Activated naive CD8-positive, alpha-beta T cell treated with anti-CD3 and anti-CD28 coated beads, Interleukin-2, amount 50 U/mL, for 16 hours (primary cell): ENCODE results near the gene ZSCAN5C.
"Not testable (repeated sequence)": the region's sequence is repeated elsewhere in the genome, so short reads cannot be mapped to it uniquely, and the experiment has no call there.

Source experiments
- DNase-seq: peaks from one replicate; pipeline ENCODE4 v3.0.0-alpha.2; 2020; ENCODE audit warnings: low read depth, low spot score

ZSCAN5C gene, protein sequence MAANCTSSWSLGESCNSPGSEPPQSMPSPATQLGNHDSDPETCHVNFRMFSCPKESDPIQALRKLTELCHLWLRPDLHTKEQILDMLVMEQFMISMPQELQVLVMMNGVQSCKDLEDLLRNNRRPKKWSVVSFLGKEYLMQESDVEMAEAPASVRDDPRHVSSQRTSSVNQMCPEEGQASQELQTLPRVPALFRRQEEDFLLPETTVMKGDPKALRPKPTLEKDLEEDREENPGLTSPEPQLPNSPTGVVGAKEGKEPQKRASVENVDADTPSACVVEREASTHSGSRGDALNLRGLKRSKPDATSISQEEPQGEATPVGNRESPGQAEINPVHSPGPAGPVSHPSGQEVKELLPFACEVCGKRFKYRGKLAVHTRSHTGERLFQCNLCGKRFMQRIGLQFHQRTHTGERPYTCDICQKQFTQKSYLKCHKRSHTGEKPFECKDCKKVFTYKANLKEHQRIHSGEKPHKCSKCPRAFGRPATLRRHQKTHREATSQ

DNA sequence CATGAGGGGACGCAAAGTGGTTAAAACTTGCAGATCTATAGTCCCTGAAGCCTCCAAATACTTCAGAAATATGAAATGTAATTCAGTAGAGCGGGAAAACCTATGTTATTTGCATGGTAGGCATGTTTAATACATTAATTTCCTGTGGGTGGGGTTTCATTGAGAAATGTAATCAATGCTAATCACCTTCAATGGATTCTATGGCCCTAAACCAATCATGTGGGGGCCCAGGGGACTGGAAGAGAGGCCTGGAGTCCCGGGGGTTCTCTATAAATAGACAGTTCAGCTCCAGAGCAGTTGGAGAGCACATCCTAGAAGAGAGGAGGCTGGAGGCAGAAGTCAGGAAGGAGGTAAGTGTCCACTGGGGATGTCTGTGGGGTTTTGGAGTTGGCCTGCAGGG is at the start of gene ZSCAN5C:
TSS of gene ZSCAN5C (plus strand) at position 301 of the 400 bp plus-strand sequence. CDS start 3,641 bp downstream, outside the sequence.
- DNase-seq, result no peak

DNA sequence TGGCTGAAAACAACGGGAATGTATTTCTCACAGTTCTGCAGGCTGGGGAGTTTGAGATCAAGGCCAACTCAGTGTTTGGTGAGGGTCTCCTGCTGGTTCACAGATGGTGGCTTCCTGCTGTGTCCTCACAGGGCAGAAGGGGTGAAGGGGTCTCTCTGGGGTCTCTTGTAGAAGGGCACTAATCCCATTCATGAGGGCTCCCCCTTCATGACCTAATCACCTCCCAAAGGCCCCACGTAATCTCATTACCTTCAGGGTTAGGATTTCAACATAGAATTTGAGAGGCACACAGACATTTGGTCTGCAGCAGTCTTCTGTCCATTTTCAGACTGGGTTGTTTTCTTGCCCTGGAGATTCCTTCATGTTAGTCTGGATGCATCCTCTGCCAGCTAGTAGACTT is 49.4 kb upstream of the ZSCAN5C start:
- no peak for DNase-seq

DNA sequence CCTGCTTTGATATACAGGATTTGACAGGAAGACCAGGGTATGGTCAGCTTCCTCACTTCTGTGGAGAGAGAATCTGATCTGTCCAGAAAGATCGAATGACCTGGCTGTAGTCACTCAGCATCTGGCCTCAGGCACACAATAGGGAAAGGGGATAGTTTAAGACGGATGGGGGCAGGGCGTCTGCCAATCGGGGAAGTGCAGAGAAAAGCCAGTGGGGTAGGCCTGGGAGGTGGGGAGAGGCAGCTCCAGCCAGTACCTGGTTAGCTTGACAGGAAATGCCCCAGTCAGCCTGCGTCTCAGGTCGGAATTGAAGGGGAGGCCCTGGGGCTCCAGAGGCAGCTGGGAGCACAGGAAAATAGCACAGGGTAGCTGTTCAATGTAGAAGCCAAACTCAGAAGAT is 48.6 kb upstream of the ZSCAN5C start:
- no peak for DNase-seq

DNA sequence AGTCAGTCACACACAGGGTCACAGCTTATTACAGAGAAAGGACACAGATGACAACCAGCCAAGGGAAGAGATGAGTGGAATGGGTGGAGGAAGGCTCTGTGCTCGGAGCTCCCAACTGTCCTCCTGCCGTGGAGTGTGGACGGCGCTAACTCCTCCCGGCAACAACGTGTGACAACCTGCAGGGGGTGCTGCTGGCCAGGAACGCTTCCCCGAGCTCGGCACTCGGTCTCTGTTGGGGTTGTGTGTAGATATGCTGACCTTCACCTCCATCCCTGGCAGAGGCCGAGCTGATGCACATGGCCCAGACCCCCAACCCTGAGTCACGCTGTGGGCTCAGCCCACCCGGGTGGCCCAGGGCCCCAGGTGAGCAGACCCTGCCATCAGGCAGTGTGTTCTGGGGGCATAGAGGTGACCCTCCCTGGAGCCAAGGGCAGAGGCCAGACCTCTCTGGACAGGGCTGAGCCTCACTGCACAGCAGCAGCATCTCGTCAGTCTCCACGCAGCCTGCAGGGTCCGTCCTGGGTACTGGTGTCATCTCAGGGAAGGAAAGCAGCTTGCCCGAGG is 46.9 kb upstream of the ZSCAN5C start:
- DNase-seq, result no peak

DNA sequence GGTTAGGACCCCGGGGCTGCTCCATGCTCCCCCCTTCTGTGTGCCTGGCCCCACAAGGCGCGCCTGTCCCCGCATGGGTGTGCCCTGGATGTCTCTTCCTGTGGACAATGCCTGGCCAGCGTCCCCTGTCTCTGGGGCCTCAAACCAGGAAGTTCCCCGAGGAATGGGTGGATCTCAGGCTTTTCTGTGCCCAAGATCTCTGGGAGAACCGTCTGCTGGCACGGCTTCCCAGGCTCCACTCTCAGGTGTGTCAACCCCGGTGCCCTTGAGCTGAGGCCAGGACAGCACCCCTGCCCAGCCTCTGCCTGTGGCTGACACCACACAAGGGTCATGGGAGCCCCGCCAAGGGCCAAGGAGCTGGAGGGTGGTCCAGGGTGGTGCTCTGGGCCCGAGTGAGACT is 45.3 kb upstream of the ZSCAN5C start:
- no peak for DNase-seq

DNA sequence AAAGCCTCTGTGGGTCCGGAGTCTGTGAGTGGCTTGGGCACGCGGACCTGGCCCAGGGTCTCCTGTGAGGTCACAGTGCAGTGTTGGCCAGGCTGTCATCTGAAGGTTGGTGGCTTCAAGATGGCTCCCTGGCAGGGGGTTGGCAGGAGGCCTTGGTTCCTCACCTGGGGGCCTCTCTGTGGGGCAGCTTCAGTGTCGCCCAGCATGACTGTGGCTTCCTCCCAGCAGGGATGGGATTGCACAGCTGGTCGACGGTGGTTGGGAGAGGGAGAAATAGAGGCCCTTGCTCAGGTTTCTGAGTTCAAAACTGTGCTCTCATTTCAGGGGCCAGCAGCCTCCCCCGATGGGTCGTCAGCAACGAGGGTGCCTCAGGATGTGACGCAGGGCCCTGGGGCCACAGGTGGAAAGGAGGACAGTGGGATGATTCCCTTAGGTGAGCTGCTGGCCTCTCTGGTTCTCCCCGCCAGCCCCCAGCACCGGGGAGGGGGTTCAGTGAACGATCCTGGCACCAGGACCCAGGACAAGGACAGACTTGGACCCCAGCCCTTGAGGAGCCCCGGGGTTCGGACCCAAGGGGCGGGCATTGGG is 43.8 kb upstream of the ZSCAN5C start:
- DNase-seq, result no peak

DNA sequence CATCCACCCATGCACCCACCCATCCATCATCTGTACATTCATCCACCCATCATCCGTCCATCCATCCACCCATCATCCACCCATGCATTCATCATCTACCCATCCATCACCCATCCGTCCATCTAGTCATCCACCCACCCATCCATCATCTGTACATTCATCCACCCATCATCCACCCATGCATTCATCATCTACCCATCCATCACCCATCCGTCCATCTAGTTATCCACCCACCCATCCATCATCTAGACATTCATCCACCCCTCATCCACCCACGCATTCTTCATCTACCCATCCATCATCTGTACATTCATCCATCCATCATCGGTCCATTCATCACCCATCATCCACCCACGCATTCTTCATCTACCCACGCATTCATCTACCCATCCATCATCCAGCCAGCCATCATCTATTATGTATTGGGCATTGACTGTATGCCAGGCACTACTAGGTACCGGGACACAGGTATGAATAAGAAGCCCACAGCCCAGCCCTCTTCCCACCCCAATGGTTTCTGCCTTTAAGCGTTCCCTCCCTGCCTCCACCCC is 43.0 kb upstream of the ZSCAN5C start:
- no peak for DNase-seq

DNA sequence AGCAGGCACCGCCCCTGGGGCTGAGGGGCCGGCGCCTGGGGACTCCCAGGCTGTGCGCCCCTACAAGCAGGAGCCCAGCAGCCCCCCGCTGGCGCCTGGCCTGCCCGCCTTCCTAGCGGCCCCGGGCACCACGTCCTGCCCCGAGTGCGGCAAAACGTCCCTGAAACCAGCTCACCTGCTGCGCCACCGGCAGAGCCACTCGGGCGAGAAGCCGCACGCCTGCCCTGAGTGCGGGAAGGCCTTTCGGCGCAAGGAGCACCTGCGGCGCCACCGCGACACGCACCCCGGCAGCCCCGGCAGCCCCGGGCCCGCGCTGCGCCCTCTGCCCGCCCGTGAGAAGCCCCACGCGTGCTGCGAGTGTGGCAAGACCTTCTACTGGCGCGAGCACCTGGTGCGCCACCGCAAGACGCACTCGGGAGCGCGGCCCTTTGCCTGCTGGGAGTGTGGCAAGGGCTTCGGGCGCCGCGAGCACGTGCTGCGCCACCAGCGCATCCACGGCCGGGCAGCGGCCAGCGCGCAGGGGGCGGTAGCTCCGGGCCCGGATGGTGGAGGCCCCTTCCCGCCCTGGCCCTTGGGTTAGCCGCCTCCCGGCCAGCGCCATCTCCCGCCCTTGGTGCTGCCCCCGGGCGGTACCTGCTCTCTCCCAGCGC is 42.3 kb upstream of the ZSCAN5C start:
- DNase-seq, result no peak

DNA sequence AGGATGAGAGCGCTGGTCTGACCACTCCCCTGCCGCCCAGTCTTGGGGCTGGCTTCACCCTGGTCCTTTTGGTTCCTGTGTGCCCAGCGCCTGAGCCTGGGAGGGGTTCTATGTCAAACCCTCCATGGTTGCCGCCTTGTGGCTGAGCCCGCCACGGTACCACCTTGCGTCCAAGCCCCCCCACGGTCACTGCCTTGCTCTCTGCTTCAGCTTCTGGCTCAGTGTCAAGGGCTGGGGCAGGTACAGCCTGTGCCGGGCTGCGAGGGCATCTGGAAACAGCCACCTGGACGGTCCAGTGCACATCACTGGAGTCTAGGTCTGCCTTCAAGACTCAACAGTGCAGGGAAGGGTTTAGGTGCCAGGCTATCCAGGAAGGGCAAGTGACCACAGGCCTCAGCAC is 40.5 kb upstream of the ZSCAN5C start:
- no peak for DNase-seq

DNA sequence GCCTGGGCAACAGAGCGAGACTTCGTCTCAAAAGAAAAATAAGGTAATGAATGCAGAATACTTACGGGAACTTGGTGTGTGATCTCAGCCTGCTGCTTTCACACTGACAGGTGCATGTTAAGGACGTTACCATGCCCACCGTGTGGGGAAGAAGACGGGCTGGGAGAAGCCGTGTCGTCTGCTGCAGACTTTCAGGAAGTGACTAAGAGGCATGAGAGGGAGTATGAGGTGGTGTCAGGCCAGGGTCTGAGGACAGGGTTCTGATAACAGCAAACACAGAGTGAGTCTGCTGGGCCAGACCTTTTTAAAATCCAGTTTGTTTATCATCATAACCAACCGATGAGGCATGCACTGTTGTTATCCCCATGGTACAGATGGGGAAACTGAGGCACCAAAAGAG is 39.8 kb upstream of the ZSCAN5C start:
- no peak for DNase-seq

DNA sequence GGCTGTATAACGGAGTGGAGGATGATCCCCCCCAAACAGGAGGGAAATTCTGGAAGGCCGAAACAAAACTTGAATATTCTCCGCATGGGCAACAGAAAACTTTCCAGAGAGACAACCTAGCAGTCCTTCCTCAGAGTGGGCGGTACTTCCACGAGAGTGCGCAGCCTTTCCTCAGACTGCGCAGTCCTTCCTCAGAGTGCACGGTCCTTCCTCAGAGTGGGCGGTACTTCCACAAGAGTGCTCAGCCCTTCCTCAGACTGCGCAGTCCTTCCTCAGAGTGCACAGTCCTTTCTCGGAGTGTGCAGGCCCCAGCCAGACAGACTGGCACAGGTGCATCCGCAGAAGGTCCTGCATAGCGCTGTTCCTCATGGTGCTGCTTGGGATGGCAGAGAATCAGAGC is 39.0 kb upstream of the ZSCAN5C start:
- DNase-seq, result no peak

DNA sequence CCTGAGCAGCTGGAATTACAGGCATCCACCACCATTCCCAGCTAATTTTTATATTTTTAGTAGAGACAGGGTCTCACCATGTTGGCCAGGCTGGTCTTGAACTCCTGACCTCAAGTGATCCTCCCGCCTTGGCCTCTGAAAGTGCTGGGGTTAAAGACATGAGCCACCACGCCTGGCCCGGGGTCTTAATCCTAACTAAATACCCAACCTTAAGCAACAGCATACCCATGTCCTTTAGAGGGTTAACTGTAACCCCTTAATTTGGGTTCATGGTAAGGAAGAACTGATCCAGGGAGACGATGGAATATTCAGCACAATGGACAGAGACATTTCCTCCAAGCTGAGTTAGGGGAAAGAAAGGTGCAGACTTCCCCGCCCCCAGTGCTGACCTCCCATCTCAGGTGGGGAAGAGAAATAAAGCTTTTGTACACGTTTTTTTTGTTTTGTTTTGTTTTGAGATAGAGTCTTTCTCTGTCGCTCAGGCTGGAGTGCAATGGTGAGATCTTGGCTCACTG is 35.0 kb upstream of the ZSCAN5C start:
- DNase-seq, result no peak

DNA sequence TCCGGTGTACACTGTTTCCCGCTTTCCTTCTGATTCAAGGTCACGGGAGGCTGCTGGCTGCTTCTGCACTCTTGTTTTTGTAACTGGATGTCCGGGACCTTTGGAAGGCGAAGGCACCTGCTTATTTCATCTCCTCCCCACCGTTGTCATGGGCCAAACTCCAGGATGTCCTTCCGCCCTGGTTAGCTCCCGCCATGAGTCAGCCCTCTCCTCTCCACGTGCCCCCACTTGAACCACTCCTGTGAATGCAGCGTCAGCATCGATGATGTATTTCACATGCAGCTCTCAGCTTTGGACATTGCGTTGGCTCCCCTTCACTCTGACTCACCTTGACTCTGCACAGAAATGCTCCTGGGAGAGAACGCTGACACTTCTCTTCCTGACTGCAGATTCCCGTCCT is 31.8 kb upstream of the ZSCAN5C start:
- no peak for DNase-seq

DNA sequence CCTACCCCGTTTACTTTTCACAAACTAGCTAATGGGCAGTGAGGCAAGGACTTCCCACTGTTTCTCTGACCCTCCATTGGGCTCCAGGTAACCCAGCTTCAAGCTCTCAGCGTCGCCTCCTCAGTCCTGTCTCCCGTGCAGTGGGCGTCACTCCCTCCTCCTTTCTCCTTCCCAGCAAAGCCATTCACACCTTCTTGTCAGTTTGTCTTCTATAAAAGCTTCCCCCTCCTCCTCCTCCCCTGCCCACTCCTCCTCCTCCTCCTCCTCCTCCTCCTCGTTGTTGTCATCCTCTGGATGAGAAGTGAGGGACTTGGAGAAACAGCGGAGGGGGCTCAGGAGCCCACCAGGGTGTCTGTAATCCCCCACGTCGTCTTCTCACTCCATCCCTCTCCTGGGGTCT is 28.0 kb upstream of the ZSCAN5C start:
- no peak for DNase-seq

DNA sequence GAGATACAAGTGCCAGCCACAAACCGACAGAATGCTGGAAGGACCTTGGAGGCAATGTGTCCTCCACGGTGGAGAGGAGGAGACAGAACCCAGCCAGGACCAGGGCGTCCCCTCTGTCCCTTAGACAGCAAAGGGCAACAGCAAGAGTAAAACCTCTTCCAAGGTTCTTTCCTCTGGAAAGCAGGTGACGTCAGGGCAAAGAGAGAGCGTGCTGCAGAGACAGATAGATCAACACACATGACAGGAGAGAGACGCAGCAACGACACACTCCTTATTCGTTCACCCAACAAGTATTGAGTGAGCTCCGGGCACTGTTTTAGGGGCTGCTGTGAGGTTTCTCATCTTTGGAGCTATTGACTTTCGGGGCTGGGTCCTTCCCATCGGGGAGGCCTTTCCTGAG is 27.5 kb upstream of the ZSCAN5C start:
- DNase-seq, result no peak

DNA sequence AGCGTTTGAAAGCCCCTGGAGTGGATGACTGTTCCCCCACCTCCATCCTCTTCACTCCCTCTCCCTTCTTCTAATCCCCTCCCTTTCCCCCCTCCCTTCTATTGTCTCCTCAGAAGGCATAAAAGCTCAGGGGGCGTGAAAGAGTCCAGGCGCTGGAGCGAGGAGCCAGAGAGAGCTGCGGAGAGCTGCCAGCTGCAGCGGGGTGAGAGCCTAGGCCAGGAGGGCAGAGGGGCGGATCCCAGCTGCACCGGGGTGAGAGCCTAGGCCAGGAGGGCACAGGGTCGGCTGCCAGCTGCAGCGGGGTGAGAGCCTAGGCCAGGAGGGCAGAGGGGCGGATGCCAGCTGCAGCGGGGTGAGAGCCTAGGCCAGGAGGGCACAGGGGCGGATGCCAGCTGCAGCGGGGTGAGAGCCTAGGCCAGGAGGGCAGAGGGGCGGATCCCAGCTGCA is 26.2 kb upstream of the ZSCAN5C start, which contains the start of gene GALP:
TSS of gene GALP (plus strand) at position 148 of the 447 bp plus-strand sequence. CDS start 1,101 bp downstream, outside the sequence.
- not testable (repeated sequence) for DNase-seq

DNA sequence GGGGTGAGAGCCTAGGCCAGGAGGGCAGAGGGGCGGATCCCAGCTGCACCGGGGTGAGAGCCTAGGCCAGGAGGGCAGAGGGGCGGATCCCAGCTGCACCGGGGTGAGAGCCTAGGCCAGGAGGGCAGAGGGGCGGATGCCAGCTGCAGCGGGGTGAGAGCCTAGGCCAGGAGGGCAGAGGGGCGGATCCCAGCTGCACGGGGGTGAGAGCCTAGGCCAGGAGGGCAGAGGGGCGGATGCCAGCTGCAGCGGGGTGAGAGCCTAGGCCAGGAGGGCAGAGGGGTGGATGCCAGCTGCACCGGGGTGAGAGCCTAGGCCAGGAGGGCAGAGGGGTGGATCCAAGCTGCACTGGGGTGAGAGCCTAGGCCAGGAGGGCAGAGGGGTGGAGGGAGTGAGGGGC is 25.8 kb upstream of the ZSCAN5C start:
- not testable (repeated sequence) for DNase-seq

DNA sequence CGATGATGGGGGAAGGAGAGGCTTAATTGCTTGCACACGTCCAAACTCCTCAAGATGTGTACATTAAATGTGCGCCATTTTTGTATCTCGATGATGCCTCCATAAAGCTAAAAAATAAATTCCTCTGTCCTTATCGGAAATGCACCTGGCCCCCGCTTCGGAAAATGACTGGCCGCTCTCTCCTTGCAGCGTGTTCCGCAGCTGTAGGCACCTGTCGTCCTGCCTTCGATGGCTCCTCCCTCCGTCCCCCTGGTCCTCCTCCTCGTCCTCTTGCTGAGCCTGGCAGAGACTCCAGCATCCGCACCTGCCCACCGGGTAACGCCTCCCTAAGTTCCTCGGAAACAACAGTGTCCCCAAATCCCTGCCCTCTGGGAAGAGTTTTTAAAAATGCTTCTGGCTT is 25.2 kb upstream of the ZSCAN5C start:
- no peak for DNase-seq

DNA sequence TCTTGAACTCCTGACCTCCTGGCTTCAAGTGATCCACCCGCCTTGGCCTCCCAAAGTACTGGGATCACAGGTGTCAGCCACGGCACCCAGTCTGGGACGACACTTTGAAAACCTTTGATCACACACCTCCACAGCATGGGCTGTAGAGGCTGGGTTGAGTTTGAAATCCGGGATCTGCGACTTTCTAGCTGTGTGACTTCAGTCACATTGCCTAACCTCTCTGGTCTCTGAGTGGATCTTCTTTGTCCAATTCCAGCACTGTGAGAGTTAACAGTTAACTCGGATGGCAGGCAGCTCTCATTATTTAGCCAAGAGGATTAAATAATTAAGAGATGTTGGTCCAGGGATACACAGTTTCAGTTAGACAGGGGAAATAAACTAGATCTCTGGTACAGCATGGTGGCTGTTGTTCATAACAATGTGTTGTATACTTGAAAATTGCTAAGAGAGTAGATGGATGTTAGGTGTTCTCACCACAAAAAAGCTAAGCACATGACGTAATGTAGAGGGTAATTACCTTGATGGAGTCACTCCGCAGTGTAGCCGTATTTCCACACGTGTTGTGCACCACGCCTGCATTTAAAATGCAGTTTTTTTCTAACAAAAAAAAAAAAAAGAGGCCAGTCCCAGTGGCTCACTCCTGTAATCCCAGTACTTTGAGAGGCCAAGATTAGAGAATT is 24.4 kb upstream of the ZSCAN5C start:
- no peak for DNase-seq

DNA sequence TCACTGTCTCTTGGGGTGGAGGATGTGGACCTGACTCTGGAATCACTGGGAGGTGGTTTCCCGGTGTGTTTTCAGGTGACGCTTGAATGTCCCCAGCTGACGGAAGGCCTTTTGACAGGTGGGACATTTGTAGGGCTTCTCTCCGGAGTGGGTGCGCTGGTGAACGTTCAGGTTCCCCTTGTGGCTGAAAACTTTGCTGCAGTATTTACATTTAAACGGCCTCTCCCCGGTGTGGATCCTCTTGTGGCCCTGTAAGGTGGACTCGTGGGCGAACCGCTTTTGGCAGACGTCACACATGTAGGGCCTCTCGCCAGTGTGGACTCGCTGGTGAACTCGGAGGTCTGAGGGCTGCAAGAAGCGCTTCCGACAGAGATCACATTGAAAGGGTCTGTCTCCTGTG is 12.3 kb upstream of the ZSCAN5C start:
- no peak for DNase-seq

DNA sequence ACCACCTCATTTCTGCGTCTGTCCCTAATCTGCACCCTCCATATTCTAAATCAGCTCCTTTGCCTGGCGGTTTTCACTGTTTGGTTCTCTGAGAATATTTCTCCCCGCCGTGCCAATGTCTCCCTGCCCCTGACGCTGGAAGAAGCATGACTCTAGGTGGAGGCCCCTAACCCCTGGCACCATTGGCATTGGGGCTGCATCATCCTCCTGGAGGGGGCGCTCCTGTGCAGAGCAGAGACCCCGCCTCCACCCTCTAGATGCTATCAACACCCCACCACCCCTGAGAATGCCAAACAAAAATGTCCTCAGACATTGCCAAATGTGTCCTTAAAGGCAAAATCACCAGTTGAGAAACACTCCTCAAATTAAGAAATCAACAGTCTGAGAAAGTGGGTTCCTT is 11.0 kb upstream of the ZSCAN5C start:
- DNase-seq, result no peak
